GM13977 (cell line): Measurements from ENCODE around the gene SLC25A36.
A peak's percentile ranks its signal among the peaks of the same experiment; 100 is the strongest.
"Not testable (repeated sequence)": the region's sequence is repeated elsewhere in the genome, so short reads cannot be mapped to it uniquely, and the experiment has no call there.

ENCODE experiments used
- DNase-seq: peaks from one replicate; pipeline ENCODE4 v3.0.0; 2012; ENCODE audit warnings: low spot score
- CTCF ChIP-seq: IDR thresholded peaks from 2 replicates; pipeline ENCODE4 v1.5.1; 2012; ENCODE audit warnings: mild to moderate bottlenecking, control low read depth; ENCODE audit not compliant: insufficient read depth; ENCODE audit errors: extremely low read depth, missing control alignments
- in situ Hi-C: fragments of 300-500 bp; cut with MboI; formaldehyde crosslinking; loops from one replicate; pipeline ENCODE4 v1.12.0; 2022; ENCODE audit warnings: low sequenced_read_pairs, low pct_unique_long_range_greater_than_20kb, mixed read lengths, inconsistent platforms; ENCODE audit not compliant: unreplicated experiment

SLC25A36 gene

GRCh38 chr3:141009496-141009895 lies 67.9 kb downstream of the SLC25A36 start:
- DNase-seq = no peak
- TF ChIP-seq CTCF = no peak
- in situ Hi-C loops = loop anchor here (25.0 kb wide), 1 partner anchor 178 kb away; no protein-coding TSS in a partner anchor

GRCh38 chr3:141011232-141011996 lies 69.8 kb downstream of the SLC25A36 start:
- in situ Hi-C loops = loop anchor here (25.0 kb wide), 1 partner anchor 176 kb away; no protein-coding TSS in a partner anchor
- peak; percentile 92 for TF ChIP-seq CTCF

GRCh38 chr3:141011997-141012262 lies 70.3 kb downstream of the SLC25A36 start:
- in situ Hi-C loops = loop anchor here (25.0 kb wide), 1 partner anchor 175 kb away; no protein-coding TSS in a partner anchor
- no peak for DNase-seq
- no peak for TF ChIP-seq CTCF

More at GRCh38 chr3:141011232-141011996, 69.8 kb downstream of the SLC25A36 start:
- peak; percentile 67 for DNase-seq

GRCh38 chr3:141012571-141012970 lies 70.9 kb downstream of the SLC25A36 start:
- TF ChIP-seq CTCF = no peak
- DNase-seq = no peak
- in situ Hi-C loops = loop anchor here (25.0 kb wide), 1 partner anchor 175 kb away; no protein-coding TSS in a partner anchor

- TF ChIP-seq CTCF = no peak
- no peak for DNase-seq
- in situ Hi-C loops = loop anchor here (25.0 kb wide), 1 partner anchor 172 kb away; no protein-coding TSS in a partner anchor
Observed at GRCh38 chr3:141015481-141015880, 73.8 kb downstream of the SLC25A36 start.

- not testable (repeated sequence) for DNase-seq
- in situ Hi-C loops = loop anchor here (25.0 kb wide), 1 partner anchor 170 kb away; no protein-coding TSS in a partner anchor
Observed at GRCh38 chr3:141017366-141018322, 76.0 kb downstream of the SLC25A36 start.
